ENCODE measurements around the gene GALNT17. TPM values are rescaled to one million over a fixed set of nuclear protein-coding genes. Genes with fewer than 3 reads are reported as not detected.

Gene GALNT17
- total and polyA plus RNA-seq, 4 donors = 2.8 to 10.8 (median 7.4) TPM

DNA sequence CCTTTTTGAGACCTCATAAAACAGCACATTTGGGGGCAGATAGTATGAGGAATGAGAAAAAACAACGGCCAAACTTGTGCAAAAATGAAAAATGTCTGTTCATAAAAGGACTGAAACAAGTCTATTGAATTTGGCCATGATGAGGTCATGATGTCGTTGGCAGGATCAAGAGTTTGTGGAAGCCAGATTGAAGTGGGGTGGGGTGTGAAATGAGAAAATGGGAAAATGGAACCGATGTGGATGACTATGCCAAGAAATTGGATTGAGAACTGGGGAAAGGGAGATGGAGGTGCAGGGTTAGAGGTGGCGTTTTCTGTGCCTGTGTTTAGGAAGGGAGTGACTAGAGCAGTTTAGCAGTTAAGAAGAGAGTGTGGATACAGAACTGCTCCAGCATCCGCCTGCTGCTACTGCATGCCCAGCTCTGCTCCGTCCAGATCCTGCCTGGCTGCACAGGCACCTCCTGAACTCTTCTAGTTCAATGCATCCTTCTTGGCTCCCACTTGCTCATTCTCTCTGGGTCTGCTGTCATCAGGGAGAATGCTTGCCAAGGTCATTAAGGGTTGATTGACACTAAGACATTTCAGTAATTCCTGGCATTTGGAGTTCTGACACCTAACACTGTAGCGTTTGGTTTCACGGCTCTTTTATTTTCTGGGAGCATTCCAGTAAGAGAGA, 111.9 kb downstream of the GALNT17 start:
- H3K9me3 ChIP-seq (ENCODE audit: control insufficient read depth in 4 of 4, insufficient read depth in 3 of 4, low read length in 3 of 4) = peaks cover 0 to 3% (median 0%) of the 10 kb centered on the region in 4 donors
- no peaks in the 10 kb centered on the region for H3K27me3 ChIP-seq (ENCODE audit: control insufficient read depth in 3 of 3, insufficient read depth in 3 of 3, low read length in 2 of 3)
- peak overlapping the region in 1 of 2 donors; percentile 42 for H3K27ac ChIP-seq (ENCODE audit: low read depth in 1 of 2, low read length in 1 of 2)
- TF ChIP-seq, protein P1, sequence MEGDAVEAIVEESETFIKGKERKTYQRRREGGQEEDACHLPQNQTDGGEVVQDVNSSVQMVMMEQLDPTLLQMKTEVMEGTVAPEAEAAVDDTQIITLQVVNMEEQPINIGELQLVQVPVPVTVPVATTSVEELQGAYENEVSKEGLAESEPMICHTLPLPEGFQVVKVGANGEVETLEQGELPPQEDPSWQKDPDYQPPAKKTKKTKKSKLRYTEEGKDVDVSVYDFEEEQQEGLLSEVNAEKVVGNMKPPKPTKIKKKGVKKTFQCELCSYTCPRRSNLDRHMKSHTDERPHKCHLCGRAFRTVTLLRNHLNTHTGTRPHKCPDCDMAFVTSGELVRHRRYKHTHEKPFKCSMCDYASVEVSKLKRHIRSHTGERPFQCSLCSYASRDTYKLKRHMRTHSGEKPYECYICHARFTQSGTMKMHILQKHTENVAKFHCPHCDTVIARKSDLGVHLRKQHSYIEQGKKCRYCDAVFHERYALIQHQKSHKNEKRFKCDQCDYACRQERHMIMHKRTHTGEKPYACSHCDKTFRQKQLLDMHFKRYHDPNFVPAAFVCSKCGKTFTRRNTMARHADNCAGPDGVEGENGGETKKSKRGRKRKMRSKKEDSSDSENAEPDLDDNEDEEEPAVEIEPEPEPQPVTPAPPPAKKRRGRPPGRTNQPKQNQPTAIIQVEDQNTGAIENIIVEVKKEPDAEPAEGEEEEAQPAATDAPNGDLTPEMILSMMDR (IDR thresholded peaks at IDR 0.05; ENCODE audit: control extremely low read depth, extremely low read depth) = no peak
- peaks cover 0 to 16% (median 5%) of the 10 kb centered on the region in 5 donors for H3K4me1 ChIP-seq (ENCODE audit: control insufficient read depth in 5 of 5, insufficient read depth in 5 of 5, low read length in 5 of 5)
- no peak overlapping the region for H3K9ac ChIP-seq (ENCODE audit: insufficient read depth in 1 of 2, low read length in 2 of 2)
- peak; percentile 30 to 65 (median 61) for DNase-seq
- H3K36me3 ChIP-seq (ENCODE audit: control insufficient read depth in 4 of 4, insufficient read depth in 4 of 4, low read length in 4 of 4) = no peaks in the 10 kb centered on the region
- ATAC-seq (ENCODE audit: insufficient read depth, low FRiP score) = no peak
- H3K4me3 ChIP-seq = no peak overlapping the region
- 47 to 67% methylated on average over 8 of the region's 8 CpGs for WGBS, 2 donors

DNA sequence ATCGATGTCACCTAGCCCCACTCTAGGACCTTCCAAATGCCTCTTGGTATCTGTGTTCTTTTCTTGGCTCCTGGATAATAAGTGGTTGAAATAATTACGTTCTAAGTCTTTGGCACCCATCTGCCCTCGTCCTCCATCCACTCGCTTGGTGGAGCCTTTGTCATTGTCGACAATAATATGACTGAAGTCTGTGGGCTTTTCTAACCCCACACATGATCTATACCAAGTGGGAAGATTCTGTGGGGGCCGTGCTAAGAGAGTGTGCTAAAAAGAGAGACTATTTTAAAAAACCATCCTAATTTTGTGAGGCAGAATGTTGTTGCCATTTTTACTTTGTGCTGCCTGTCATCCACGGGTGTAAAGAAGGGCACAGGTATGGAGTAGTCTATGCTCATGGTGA, 113.1 kb downstream of the GALNT17 start:
- Histone ChIP-seq H3K4me3 (no peak overlapping the region), H3K27me3 (ENCODE audit: control insufficient read depth in 3 of 3, insufficient read depth in 3 of 3, low read length in 2 of 3) (no peaks in the 10 kb centered on the region), H3K9ac (ENCODE audit: insufficient read depth in 1 of 2, low read length in 2 of 2) (no peak overlapping the region), H3K27ac (ENCODE audit: low read depth in 1 of 2, low read length in 1 of 2) (no peak overlapping the region), H3K9me3 (ENCODE audit: control insufficient read depth in 4 of 4, insufficient read depth in 3 of 4, low read length in 3 of 4) (peaks cover 0 to 3% (median 0%) of the 10 kb centered on the region in 4 donors), H3K36me3 (ENCODE audit: control insufficient read depth in 4 of 4, insufficient read depth in 4 of 4, low read length in 4 of 4) (no peaks in the 10 kb centered on the region), H3K4me1 (ENCODE audit: control insufficient read depth in 5 of 5, insufficient read depth in 5 of 5, low read length in 5 of 5) (peaks cover 0 to 7% (median 5%) of the 10 kb centered on the region in 5 donors)
- TF ChIP-seq, protein P1 (IDR thresholded peaks at IDR 0.05; ENCODE audit: control extremely low read depth, extremely low read depth) = no peak
- DNase-seq (no peak), ATAC-seq (ENCODE audit: insufficient read depth, low FRiP score) (no peak)
- WGBS, 2 donors = 82 to 89% methylated on average over 7 of the region's 7 CpGs

DNA sequence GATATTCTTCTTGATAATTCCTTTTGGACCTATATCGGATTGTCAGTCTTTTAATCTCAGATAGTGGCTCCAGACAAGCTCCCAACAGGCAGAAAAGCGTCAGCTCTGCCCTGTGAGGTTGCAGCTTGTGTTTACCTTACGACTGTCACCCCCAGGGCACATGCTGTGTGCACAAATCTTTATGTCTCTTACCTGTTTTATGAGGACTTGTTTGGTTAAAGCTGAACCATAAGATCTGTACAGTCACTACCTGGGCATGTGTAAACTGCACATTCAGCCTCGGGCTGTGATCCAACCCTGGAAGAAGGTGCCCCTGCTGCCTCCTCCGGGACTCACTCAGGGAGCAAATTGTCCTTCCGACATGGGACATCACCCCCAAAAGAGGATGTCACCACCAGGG, 119.8 kb downstream of the GALNT17 start:
- no peak for ATAC-seq (ENCODE audit: insufficient read depth, low FRiP score)
- Histone ChIP-seq H3K4me1 (ENCODE audit: control insufficient read depth in 5 of 5, insufficient read depth in 5 of 5, low read length in 5 of 5) (peaks cover 0 to 6% (median 0%) of the 10 kb centered on the region in 5 donors), H3K27me3 (ENCODE audit: control insufficient read depth in 3 of 3, insufficient read depth in 3 of 3, low read length in 2 of 3) (no peaks in the 10 kb centered on the region), H3K27ac (ENCODE audit: low read depth in 1 of 2, low read length in 1 of 2) (no peak overlapping the region), H3K36me3 (ENCODE audit: control insufficient read depth in 4 of 4, insufficient read depth in 4 of 4, low read length in 4 of 4) (no peaks in the 10 kb centered on the region), H3K4me3 (no peak overlapping the region), H3K9ac (ENCODE audit: insufficient read depth in 1 of 2, low read length in 2 of 2) (no peak overlapping the region), H3K9me3 (ENCODE audit: control insufficient read depth in 4 of 4, insufficient read depth in 3 of 4, low read length in 3 of 4) (peaks cover 0 to 2% (median 0%) of the 10 kb centered on the region in 4 donors)
- DNase-seq = no peak
- TF ChIP-seq, protein P1 (IDR thresholded peaks at IDR 0.05; ENCODE audit: control extremely low read depth, extremely low read depth) = no peak
- 78 to 91% methylated on average over 6 of the region's 6 CpGs for WGBS, 2 donors

Measured in lung (tissue), 12 donors.